HG03354 (cell line): ENCODE results near the gene HECW1.
"Not testable (repeated sequence)": the region's sequence is repeated elsewhere in the genome, so short reads cannot be mapped to it uniquely, and the experiment has no call there.

Source experiments
- ATAC-seq: cut with Tn5 transposase; IDR thresholded peaks from one replicate; pipeline ENCODE4 v1.9.1; 2021; ENCODE audit warnings: mild to moderate bottlenecking; ENCODE audit not compliant: unreplicated experiment, poor library complexity, severe bottlenecking

The HECW1 gene

GRCh38 chr7:43332193-43332796, 219.8 kb downstream of the HECW1 start:
- ATAC-seq = no peak

GRCh38 chr7:43337191-43337590, 224.7 kb downstream of the HECW1 start:
- ATAC-seq = no peak

GRCh38 chr7:43337811-43338210, 225.4 kb downstream of the HECW1 start:
- no peak for ATAC-seq

- ATAC-seq = no peak
These were observed 228.7 kb downstream of the HECW1 start for GRCh38 chr7:43341132-43341531.

GRCh38 chr7:43343417-43343816, 231.0 kb downstream of the HECW1 start:
- not testable (repeated sequence) for ATAC-seq

GRCh38 chr7:43345696-43346095, 233.2 kb downstream of the HECW1 start:
- not testable (repeated sequence) for ATAC-seq

- no peak for ATAC-seq
These were observed 239.2 kb downstream of the HECW1 start for GRCh38 chr7:43351683-43352082.

GRCh38 chr7:43353902-43354301, 241.5 kb downstream of the HECW1 start:
- no peak for ATAC-seq

- no peak for ATAC-seq
These were observed 250.2 kb downstream of the HECW1 start for GRCh38 chr7:43362652-43363034.

- no peak for ATAC-seq
These were observed 250.8 kb downstream of the HECW1 start for GRCh38 chr7:43363035-43363791.

- no peak for ATAC-seq
These were observed 251.9 kb downstream of the HECW1 start for GRCh38 chr7:43364391-43364790.

- ATAC-seq = no peak
These were observed 260.4 kb downstream of the HECW1 start for GRCh38 chr7:43372676-43373355.

- ATAC-seq = no peak
These were observed 264.9 kb downstream of the HECW1 start for GRCh38 chr7:43377196-43377960.

- ATAC-seq = no peak
These were observed 266.8 kb downstream of the HECW1 start for GRCh38 chr7:43379210-43379609.

- ATAC-seq = no peak
These were observed 272.3 kb downstream of the HECW1 start for GRCh38 chr7:43384616-43385308.

- no peak for ATAC-seq
These were observed 272.8 kb downstream of the HECW1 start for GRCh38 chr7:43385309-43385680.

- ATAC-seq = no peak
These were observed 273.4 kb downstream of the HECW1 start for GRCh38 chr7:43385856-43386255.

GRCh38 chr7:43387932-43388331, 275.5 kb downstream of the HECW1 start:
- no peak for ATAC-seq

GRCh38 chr7:43390576-43390975, 278.1 kb downstream of the HECW1 start:
- ATAC-seq = no peak

- ATAC-seq = no peak
These were observed 279.1 kb downstream of the HECW1 start for GRCh38 chr7:43391518-43391917.
